ENCODE measurements around the gene NOCT.

Gene NOCT, protein sequence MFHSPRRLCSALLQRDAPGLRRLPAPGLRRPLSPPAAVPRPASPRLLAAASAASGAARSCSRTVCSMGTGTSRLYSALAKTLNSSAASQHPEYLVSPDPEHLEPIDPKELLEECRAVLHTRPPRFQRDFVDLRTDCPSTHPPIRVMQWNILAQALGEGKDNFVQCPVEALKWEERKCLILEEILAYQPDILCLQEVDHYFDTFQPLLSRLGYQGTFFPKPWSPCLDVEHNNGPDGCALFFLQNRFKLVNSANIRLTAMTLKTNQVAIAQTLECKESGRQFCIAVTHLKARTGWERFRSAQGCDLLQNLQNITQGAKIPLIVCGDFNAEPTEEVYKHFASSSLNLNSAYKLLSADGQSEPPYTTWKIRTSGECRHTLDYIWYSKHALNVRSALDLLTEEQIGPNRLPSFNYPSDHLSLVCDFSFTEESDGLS

DNA sequence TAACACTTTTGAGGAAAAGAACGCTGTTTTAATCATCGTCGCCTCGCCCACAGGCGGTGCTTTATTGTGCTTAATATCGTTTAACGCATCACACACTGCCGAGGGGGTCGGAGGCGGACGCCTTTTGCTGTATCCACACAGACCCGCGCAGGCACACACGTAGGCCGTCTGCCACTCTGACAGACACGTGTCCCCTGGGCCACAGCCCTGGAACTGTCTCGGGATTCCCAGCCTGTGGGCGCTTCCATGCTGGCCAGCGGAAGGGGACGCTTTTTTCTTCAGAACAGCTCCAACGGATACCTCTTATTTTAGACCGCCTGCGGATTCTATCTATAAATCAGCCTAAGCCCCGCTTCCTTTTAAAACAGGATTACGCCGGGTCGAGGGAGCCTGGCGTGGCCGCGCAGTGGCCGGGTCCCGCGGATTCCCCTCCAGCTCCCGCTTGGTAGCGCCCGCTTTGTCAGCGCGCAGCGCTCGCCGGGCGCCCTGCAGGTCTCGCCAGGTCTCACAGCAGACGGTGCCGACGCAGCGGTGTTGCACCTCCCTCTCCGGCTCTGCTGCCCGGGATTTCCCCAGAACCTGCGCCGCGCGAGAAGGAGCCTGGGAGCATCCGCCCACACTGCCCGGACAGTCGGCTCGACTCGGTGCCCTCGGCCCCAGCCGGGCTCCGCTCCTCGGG lies at the start of gene NOCT:
Gene NOCT (plus strand): TSS at position 513 of the 679 bp plus-strand sequence. CDS start 201 bp downstream, outside the sequence.
- ATAC-seq = peak; percentile 98
- peak within 1 kb of the TSS; percentile 75 for H3K4me3 Mint-ChIP-seq
- H3K27ac Mint-ChIP-seq = peak within 1 kb of the TSS; percentile 95
- H3K27me3 Mint-ChIP-seq = no peaks in the 10 kb centered on the region
- H3K4me1 Mint-ChIP-seq = peaks cover 30% of the 10 kb centered on the region
- H3K9me3 Mint-ChIP-seq = no peaks in the 10 kb centered on the region
- H3K36me3 Mint-ChIP-seq = peaks cover 6% of the 10 kb centered on the region

- no peaks in the 10 kb centered on the region for H3K36me3 Mint-ChIP-seq
- no peak overlapping the region for H3K4me3 Mint-ChIP-seq
- no peaks in the 10 kb centered on the region for H3K4me1 Mint-ChIP-seq
- ATAC-seq = peak; percentile 76
- H3K27me3 Mint-ChIP-seq = no peaks in the 10 kb centered on the region
- H3K9me3 Mint-ChIP-seq = no peaks in the 10 kb centered on the region
- no peak overlapping the region for H3K27ac Mint-ChIP-seq
These were observed 48.3 kb upstream of the NOCT start for GRCh38 chr4:138967313-138967712.

- Mint-ChIP-seq H3K4me3 (no peak overlapping the region), H3K27ac (no peak overlapping the region), H3K4me1 (peaks cover 15% of the 10 kb centered on the region), H3K36me3 (no peaks in the 10 kb centered on the region), H3K27me3 (no peaks in the 10 kb centered on the region), H3K9me3 (no peaks in the 10 kb centered on the region)
- ATAC-seq = no peak
These were observed 42.4 kb upstream of the NOCT start for GRCh38 chr4:138972956-138973801.

DNA sequence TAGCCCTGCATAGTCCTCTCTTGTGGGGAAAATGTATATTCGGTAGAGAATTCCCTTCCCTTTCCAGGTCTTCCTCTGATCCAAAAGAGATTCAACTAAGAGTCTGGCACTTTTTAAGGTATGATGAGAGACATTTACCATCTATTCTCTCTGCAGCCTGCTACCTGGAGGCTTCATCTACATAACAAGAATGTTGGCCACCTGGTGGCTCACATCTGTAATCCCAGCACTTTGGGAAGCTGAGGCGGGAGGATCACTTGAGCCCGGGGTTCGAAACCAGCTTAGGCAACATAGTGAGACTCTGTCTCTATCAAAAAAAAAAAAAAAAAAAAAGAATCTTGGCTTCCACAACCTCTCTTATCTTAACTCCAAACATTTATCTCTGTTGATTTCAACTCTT lies 40.4 kb upstream of the NOCT start:
- no peaks in the 10 kb centered on the region for H3K9me3 Mint-ChIP-seq
- no peak for ATAC-seq
- peaks cover 20% of the 10 kb centered on the region for H3K4me1 Mint-ChIP-seq
- no peaks in the 10 kb centered on the region for H3K27me3 Mint-ChIP-seq
- H3K27ac Mint-ChIP-seq = no peak overlapping the region
- no peak overlapping the region for H3K4me3 Mint-ChIP-seq
- no peaks in the 10 kb centered on the region for H3K36me3 Mint-ChIP-seq

DNA sequence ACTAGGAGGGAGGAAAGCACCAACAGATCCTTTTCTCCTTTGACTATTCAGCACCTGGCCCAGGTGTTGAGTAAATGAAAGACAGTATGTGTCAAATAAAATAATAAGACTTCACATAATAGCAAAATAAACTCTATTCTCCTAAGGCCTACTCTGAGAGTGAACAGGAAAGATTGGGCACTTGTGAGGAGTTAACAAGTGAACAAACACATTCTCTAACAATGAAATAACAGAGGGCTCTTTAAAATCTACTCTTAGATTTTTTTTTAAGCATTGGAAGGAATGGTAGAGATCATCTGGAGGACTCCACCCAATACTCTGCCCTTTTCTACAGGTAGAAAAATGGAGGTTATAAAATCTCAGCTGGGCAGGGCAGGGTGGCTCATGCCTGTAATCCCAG lies 39.1 kb upstream of the NOCT start:
- Mint-ChIP-seq H3K27me3 (no peaks in the 10 kb centered on the region), H3K36me3 (no peaks in the 10 kb centered on the region), H3K9me3 (no peaks in the 10 kb centered on the region), H3K27ac (peak overlapping the region; percentile 28), H3K4me3 (no peak overlapping the region), H3K4me1 (peaks cover 20% of the 10 kb centered on the region)
- ATAC-seq = no peak

DNA sequence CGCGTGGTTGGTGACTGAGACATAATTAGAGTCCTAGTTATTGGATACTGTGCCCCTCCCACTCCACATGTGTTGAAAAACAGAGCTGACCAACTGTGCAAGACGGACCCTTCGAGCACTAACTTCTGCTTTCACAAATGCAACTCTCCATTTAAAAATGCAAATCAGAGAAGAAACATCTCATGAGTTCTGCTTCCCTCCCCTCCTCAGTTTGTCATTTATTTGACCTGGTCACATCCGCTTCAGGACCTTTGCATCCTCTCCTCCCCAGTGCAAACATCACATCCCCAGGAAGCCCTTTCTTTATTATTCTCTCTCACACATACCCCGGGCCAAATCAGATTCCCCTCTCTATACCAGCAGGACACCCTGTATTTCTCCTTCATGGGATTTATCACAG lies 38.1 kb upstream of the NOCT start:
- peak; percentile 93 for ATAC-seq
- Mint-ChIP-seq H3K36me3 (no peaks in the 10 kb centered on the region), H3K27me3 (no peaks in the 10 kb centered on the region), H3K9me3 (no peaks in the 10 kb centered on the region), H3K4me1 (peaks cover 20% of the 10 kb centered on the region), H3K27ac (peak overlapping the region; percentile 28), H3K4me3 (peak overlapping the region; percentile 29)

DNA sequence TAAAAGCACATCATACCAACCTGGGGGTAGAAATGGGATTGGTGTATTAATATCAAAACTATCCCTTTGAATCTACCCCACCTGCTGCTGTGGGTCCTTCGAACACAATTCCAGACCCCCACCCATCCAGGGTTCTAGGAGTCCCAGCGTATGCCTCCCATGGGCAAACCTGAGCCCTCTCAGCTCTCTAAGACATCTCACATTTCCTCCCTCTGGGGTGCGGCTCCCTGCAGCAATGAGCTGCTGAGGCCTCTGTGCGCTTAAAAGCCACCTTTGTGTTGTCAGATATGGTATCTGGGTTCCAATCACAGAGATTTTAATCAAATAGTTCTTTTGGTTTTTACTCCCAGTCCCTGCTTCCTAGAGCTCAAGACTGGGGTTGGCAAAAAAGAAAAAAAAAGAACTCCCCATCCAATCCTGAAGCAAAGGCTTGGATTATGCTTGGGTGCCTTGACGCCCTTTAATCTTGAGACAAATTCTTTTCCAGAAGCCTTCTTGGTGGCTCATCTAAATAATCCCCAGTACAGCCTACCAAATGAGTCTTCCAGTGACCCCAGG lies 37.5 kb upstream of the NOCT start:
- Mint-ChIP-seq H3K36me3 (no peaks in the 10 kb centered on the region), H3K27me3 (no peaks in the 10 kb centered on the region), H3K4me3 (no peak overlapping the region), H3K27ac (peak overlapping the region; percentile 28), H3K4me1 (peaks cover 26% of the 10 kb centered on the region), H3K9me3 (no peaks in the 10 kb centered on the region)
- ATAC-seq = no peak

DNA sequence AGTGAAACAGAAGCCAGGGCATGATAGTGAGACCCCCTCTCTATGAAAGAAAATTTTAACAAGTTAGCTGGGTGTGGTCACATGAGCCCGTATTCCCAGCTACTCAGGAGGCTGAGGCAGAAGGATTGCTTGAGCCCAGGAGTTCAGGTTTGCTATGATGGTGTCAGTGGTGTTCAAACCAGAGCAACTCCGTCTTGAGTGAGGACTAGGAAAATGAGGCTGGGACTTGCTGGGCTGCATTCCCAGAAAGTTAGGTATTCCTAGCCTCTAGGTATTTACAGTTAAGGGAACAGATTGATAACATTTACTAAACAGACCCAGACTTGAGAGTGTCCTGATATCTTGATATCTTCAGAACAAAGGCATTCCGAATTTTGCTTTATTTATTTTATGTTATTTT lies 37.0 kb upstream of the NOCT start:
- Mint-ChIP-seq H3K27ac (peak overlapping the region; percentile 28), H3K4me3 (no peak overlapping the region), H3K27me3 (no peaks in the 10 kb centered on the region), H3K9me3 (no peaks in the 10 kb centered on the region), H3K36me3 (no peaks in the 10 kb centered on the region), H3K4me1 (peaks cover 29% of the 10 kb centered on the region)
- ATAC-seq = no peak

DNA sequence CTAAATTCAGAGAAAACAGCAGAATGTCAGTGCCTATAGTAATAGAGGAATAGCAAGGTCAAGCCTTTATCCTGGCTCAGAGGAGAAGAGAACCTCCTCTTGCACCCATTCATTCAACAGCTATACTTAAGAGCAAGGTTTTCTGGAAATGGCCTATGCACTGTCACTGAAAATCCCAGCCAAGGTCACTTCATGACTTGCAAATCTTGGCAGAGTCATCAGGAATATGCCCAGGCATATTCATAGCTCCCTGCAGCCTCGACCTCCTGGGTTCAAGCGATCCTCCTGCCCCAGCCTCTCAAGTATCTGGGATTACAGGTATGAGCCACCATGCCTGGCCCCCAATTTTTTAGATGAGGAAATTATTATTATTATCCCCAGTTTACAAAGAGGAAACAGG lies 35.8 kb upstream of the NOCT start:
- no peak overlapping the region for H3K27ac Mint-ChIP-seq
- no peak for ATAC-seq
- peaks cover 29% of the 10 kb centered on the region for H3K4me1 Mint-ChIP-seq
- H3K9me3 Mint-ChIP-seq = no peaks in the 10 kb centered on the region
- H3K27me3 Mint-ChIP-seq = no peaks in the 10 kb centered on the region
- no peak overlapping the region for H3K4me3 Mint-ChIP-seq
- H3K36me3 Mint-ChIP-seq = no peaks in the 10 kb centered on the region

DNA sequence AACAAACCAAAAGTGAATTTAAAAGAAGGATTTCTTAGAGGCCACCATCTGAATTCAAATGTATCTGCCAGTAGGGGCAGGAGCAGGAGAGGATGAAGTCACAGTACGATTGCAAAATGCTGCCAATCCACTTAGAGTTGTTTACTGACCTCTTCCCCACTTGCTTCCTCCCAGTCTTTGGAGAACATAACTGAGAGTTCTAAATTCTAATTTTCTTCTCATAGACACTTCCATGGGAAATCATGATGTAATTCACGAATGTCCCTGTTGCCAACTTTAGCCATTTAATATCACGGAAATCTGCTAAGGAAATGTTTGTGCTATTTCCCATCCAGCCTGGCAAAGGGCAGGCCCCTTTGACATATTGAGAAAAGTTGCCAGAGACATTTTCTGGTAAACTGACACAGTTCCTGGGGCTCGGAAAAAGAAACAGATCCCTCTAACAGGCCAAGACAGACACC lies 33.6 kb upstream of the NOCT start:
- no peak for ATAC-seq
- no peaks in the 10 kb centered on the region for H3K9me3 Mint-ChIP-seq

DNA sequence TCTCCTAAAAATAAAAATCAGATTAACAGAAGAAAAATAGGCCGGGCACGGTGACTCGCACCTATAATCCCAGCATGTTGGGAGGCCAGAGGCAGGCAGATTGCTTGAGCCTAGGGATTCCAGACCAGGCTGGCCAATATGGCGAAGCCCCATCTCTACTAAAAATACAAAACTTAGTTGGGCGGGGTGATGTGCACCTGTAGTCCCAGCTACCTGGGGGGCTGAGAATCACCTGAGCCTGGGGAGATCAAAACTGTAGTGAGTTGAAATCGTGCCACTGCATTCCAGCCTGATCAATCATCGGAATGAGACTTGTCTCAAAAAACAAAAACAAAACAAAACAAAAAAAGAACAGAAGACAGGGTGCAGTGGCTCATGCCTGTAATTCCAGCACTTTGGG lies 32.8 kb upstream of the NOCT start:
- Mint-ChIP-seq H3K4me1 (peaks cover 19% of the 10 kb centered on the region), H3K4me3 (no peak overlapping the region), H3K9me3 (no peaks in the 10 kb centered on the region), H3K27me3 (no peaks in the 10 kb centered on the region), H3K27ac (peak overlapping the region; percentile 69), H3K36me3 (no peaks in the 10 kb centered on the region)
- ATAC-seq = no peak

More for the DNA sequence above, 33.6 kb upstream of the NOCT start:
- peaks cover 25% of the 10 kb centered on the region for H3K4me1 Mint-ChIP-seq
- no peaks in the 10 kb centered on the region for H3K36me3 Mint-ChIP-seq
- peak overlapping the region; percentile 69 for H3K27ac Mint-ChIP-seq
- H3K27me3 Mint-ChIP-seq = no peaks in the 10 kb centered on the region
- H3K4me3 Mint-ChIP-seq = no peak overlapping the region

DNA sequence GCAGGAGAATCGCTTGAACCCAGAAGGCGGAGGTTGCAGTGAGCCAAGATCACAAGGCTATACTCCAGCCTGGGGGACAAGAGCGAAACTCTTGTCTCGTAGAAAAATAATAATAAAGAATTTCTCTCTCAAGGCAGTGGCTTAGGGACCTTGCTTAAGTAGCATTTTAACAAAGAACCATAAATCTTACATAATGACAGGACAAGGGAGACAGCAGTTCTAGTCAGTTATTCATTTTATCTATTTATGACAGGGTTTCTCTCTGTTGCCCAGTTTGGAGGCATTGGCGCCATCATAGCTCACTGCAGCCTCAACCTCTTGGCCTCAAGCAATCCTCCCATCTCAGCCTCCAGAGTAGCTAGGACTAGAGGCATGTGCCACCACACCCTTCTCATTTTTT lies 31.9 kb upstream of the NOCT start:
- no peaks in the 10 kb centered on the region for H3K36me3 Mint-ChIP-seq
- no peak for ATAC-seq
- peaks cover 10% of the 10 kb centered on the region for H3K4me1 Mint-ChIP-seq
- H3K4me3 Mint-ChIP-seq = no peak overlapping the region
- H3K9me3 Mint-ChIP-seq = no peaks in the 10 kb centered on the region
- H3K27ac Mint-ChIP-seq = peak overlapping the region; percentile 69
- no peaks in the 10 kb centered on the region for H3K27me3 Mint-ChIP-seq

DNA sequence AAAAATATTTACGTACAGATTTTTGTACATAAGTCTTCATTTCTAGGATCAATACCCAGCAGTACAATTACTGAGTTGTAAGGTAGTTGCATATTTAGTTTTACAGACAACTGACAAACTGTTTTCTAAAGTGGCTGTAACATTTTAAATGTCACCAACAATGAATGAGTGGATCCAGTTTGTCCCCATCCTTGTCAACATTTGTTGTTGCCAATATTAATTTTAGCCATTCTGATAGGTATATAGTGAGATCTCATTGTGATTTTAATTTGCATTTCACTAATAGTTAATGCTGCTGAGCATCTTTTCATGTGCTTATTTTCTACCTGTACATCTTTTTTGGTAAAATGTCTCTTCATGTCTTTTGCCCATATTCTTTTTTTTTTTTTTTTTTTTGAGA lies 30.9 kb upstream of the NOCT start:
- ATAC-seq = no peak
- Mint-ChIP-seq H3K27ac (no peak overlapping the region), H3K9me3 (no peaks in the 10 kb centered on the region), H3K36me3 (no peaks in the 10 kb centered on the region), H3K27me3 (no peaks in the 10 kb centered on the region), H3K4me3 (no peak overlapping the region), H3K4me1 (peaks cover 9% of the 10 kb centered on the region)

- no peaks in the 10 kb centered on the region for H3K27me3 Mint-ChIP-seq
- peaks cover 10% of the 10 kb centered on the region for H3K4me1 Mint-ChIP-seq
- no peak for ATAC-seq
- no peaks in the 10 kb centered on the region for H3K9me3 Mint-ChIP-seq
- no peak overlapping the region for H3K4me3 Mint-ChIP-seq
- H3K36me3 Mint-ChIP-seq = no peaks in the 10 kb centered on the region
- no peak overlapping the region for H3K27ac Mint-ChIP-seq
These were observed 22.9 kb upstream of the NOCT start for GRCh38 chr4:138992676-138993075.

- H3K9me3 Mint-ChIP-seq = no peaks in the 10 kb centered on the region
- peaks cover 10% of the 10 kb centered on the region for H3K4me1 Mint-ChIP-seq
- ATAC-seq = no peak
These were observed 19.5 kb upstream of the NOCT start for GRCh38 chr4:138996090-138996489.

More at GRCh38 chr4:138996090-138996489, 19.5 kb upstream of the NOCT start:
- Mint-ChIP-seq H3K36me3 (no peaks in the 10 kb centered on the region), H3K27ac (no peak overlapping the region), H3K4me3 (no peak overlapping the region), H3K27me3 (no peaks in the 10 kb centered on the region)

Data from stimulated activated memory B cell treated with anti-CD40 and anti-IgM and Interleukin-4, amounts not matched to agents 10 μg/mL and 1 μg/mL and 100 μg/mL, for 72 hours (primary cell).